Mucosa of rectum (tissue), 2 donors: Measurements from ENCODE around the gene LHX3.

ENCODE experiments used
- H3K27ac ChIP-seq, 2 donors: one replicate each; pipeline ENCODE4 v1.7.0; 2013; ENCODE audit warnings: inconsistent platforms in 2 of 2, low read depth in 2 of 2, low read length in 2 of 2
- H3K27me3 ChIP-seq, 2 donors: one replicate each; pipeline ENCODE4 v1.7.0; 2013; ENCODE audit warnings: low read length in 2 of 2; ENCODE audit not compliant: control insufficient read depth in 2 of 2, insufficient read depth in 2 of 2
- H3K36me3 ChIP-seq, 2 donors: one replicate each; pipeline ENCODE4 v1.7.0; 2013; ENCODE audit warnings: low read length in 2 of 2; ENCODE audit not compliant: control insufficient read depth in 2 of 2, insufficient read depth in 2 of 2
- H3K4me1 ChIP-seq, 2 donors: one replicate each; pipeline ENCODE4 v1.7.0; 2013; ENCODE audit warnings: low read length in 2 of 2, mild to moderate bottlenecking in 1 of 2; ENCODE audit not compliant: control insufficient read depth in 2 of 2, insufficient read depth in 2 of 2
- H3K4me3 ChIP-seq, 2 donors: one replicate each; pipeline ENCODE4 v1.7.0; 2013; ENCODE audit warnings: low read length in 2 of 2
- H3K9ac ChIP-seq, 2 donors: one replicate each; pipeline ENCODE4 v1.7.0; 2013; ENCODE audit warnings: low read length in 2 of 2, low read depth in 1 of 2, mild to moderate bottlenecking in 1 of 2
- H3K9me3 ChIP-seq, 2 donors: one replicate each; pipeline ENCODE4 v1.7.0; 2013; ENCODE audit warnings: low read length in 2 of 2; ENCODE audit not compliant: control insufficient read depth in 2 of 2
- donor health status: healthy.
- donor health status: Normal muscosa, but diverticular disease.

LHX3 gene

GRCh38 chr9:136163248-136163850 is 41.6 kb downstream of the LHX3 start:
- Histone ChIP-seq H3K9me3 (no peaks in the 10 kb centered on the region), H3K27ac (no peak overlapping the region), H3K9ac (no peak overlapping the region), H3K4me1 (no peaks in the 10 kb centered on the region), H3K27me3 (peaks cover 0 to 3% of the 10 kb centered on the region in 2 donors), H3K36me3 (no peaks in the 10 kb centered on the region), H3K4me3 (no peak overlapping the region)

- Histone ChIP-seq H3K9ac (no peak overlapping the region), H3K27me3 (peaks cover 0 to 7% of the 10 kb centered on the region in 2 donors), H3K36me3 (no peaks in the 10 kb centered on the region)
These were observed 43.8 kb downstream of the LHX3 start for GRCh38 chr9:136160995-136161610.

DNA sequence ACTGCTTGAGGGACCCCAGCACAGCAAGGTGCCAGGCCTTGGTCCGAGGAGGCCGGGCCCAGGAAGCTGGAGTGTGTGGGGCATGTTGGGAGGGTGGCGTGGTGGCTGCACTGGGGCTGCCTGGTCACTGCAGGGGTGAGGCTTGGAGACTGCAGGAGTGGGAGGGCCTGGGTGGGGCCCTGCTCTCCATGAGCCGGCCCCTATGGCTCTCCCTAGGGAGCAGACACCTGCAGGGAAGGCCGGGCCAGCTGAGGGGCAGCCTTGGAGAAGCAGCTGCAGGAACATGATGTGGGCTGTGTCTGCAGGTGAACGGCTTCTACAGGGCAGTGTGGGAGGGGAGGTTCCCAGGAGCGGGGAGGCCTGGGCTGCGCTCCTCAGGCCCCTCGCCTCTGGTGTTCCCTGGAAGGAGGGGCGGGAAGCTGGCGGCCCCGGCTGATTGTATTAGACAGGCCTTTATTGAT is 44.5 kb downstream of the LHX3 start:
- no peaks in the 10 kb centered on the region for H3K9me3 ChIP-seq
- H3K27me3 ChIP-seq, result peaks cover 0 to 7% of the 10 kb centered on the region in 2 donors
- no peak overlapping the region for H3K4me3 ChIP-seq
- H3K27ac ChIP-seq, result no peak overlapping the region
- no peak overlapping the region for H3K9ac ChIP-seq
- no peaks in the 10 kb centered on the region for H3K4me1 ChIP-seq
- no peaks in the 10 kb centered on the region for H3K36me3 ChIP-seq

More at GRCh38 chr9:136160995-136161610, 43.8 kb downstream of the LHX3 start:
- Histone ChIP-seq H3K4me3 (no peak overlapping the region), H3K4me1 (no peaks in the 10 kb centered on the region), H3K27ac (no peak overlapping the region), H3K9me3 (no peaks in the 10 kb centered on the region)

- H3K4me3 ChIP-seq, result no peak overlapping the region
- H3K36me3 ChIP-seq, result no peaks in the 10 kb centered on the region
- peaks cover 0 to 7% of the 10 kb centered on the region in 2 donors for H3K27me3 ChIP-seq
- H3K27ac ChIP-seq, result no peak overlapping the region
- no peak overlapping the region for H3K9ac ChIP-seq
- H3K9me3 ChIP-seq, result no peaks in the 10 kb centered on the region
- no peaks in the 10 kb centered on the region for H3K4me1 ChIP-seq
These were observed 45.1 kb downstream of the LHX3 start for GRCh38 chr9:136159851-136160250.

DNA sequence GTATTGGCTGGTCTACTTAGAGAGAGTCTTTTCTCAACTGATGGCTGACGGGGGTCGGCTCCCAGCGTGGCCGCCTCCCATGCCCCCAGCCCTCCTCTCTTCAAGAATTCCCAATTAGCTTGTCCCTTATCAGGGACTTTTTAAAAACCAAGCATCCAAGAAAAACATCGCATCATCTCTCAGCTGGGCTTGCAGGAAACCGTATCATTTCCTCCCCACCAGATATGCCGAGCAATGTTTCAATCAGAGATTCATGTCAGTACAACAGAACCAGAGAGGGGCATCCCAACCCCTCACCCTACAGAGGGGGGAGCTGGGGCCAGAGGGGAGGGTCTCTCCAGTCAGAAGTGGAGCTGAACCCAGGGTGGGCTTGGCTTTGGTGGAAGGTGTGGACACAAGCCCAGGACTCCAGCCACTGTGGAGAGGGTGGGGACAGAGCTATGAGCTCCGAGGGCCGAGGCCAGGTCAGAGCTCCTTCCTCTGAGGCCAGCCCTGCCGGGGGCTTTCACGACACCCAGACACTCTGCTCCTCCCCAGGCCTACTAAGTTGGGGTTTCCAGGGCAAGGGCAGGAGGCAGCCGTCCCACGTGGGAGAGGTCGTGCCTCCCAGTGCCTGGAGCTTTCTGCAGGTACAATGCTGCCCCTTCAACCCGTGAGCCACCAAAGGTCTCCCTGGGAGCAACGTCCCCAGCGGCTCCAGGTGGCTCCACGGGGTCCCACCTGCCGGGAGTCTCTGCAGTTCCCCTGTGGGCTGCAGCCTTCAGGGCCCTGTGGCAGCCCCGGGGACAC is 47.3 kb downstream of the LHX3 start:
- H3K9ac ChIP-seq, result no peak overlapping the region
- no peaks in the 10 kb centered on the region for H3K9me3 ChIP-seq
- H3K27ac ChIP-seq, result no peak overlapping the region
- H3K4me1 ChIP-seq, result no peaks in the 10 kb centered on the region
- H3K4me3 ChIP-seq, result no peak overlapping the region
- H3K36me3 ChIP-seq, result no peaks in the 10 kb centered on the region
- peaks cover 0 to 7% of the 10 kb centered on the region in 2 donors for H3K27me3 ChIP-seq

- H3K27me3 ChIP-seq, result peaks cover 0 to 7% of the 10 kb centered on the region in 2 donors
- no peaks in the 10 kb centered on the region for H3K36me3 ChIP-seq
- H3K27ac ChIP-seq, result no peak overlapping the region
These were observed 48.5 kb downstream of the LHX3 start for GRCh38 chr9:136156209-136157120.

GRCh38 chr9:136155576-136155975 is 49.4 kb downstream of the LHX3 start:
- Histone ChIP-seq H3K9ac (no peak overlapping the region), H3K9me3 (no peaks in the 10 kb centered on the region), H3K4me3 (no peak overlapping the region), H3K4me1 (no peaks in the 10 kb centered on the region), H3K36me3 (no peaks in the 10 kb centered on the region), H3K27ac (no peak overlapping the region), H3K27me3 (peaks cover 0 to 7% of the 10 kb centered on the region in 2 donors)

More at GRCh38 chr9:136156209-136157120, 48.5 kb downstream of the LHX3 start:
- Histone ChIP-seq H3K9ac (no peak overlapping the region), H3K9me3 (no peaks in the 10 kb centered on the region), H3K4me1 (no peaks in the 10 kb centered on the region), H3K4me3 (no peak overlapping the region)

GRCh38 chr9:136154943-136155342 is 50.0 kb downstream of the LHX3 start:
- Histone ChIP-seq H3K27me3 (peaks cover 0 to 7% of the 10 kb centered on the region in 2 donors), H3K27ac (no peak overlapping the region), H3K9me3 (no peaks in the 10 kb centered on the region), H3K9ac (no peak overlapping the region), H3K4me3 (no peak overlapping the region), H3K36me3 (no peaks in the 10 kb centered on the region), H3K4me1 (no peaks in the 10 kb centered on the region)

DNA sequence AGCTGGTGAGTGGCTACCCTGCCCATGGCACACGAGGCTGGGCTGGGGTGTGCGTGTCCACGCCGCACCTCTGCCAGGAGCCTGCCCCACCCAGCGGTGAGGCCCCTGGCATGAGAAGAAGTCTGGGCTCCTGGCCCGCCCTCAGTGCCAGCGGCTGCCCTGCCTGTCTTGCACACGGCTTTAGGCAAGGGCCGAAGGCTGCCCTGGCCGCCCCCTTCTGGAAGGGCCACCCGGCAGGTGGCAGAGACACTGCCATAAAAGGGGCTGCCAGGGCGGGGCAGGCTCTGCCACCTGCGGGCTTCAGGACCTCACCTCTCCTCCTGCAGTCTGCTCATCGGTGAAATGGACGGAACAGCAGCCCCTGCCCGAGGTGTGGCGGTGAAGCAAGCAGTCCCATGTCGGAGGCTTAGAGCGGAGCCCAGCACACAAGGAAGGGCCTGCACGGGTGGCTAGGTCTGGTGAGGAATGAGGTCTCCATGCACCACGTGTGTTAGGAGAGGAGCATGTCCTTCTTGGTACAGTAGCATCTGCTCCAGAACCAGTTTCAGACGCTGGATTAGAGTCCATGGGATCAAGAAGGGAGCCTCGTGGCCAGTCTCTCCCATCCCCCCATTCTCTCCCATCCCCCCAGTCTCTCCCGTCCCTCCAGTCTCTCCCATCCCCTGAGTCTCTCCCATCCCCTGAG is 51.4 kb downstream of the LHX3 start:
- Histone ChIP-seq H3K9ac (no peak overlapping the region), H3K36me3 (no peaks in the 10 kb centered on the region), H3K27ac (no peak overlapping the region), H3K27me3 (peaks cover 0 to 6% of the 10 kb centered on the region in 2 donors), H3K4me3 (no peak overlapping the region), H3K9me3 (no peaks in the 10 kb centered on the region), H3K4me1 (no peaks in the 10 kb centered on the region)
